Left hindlimb (tissue), 1 donor: ENCODE data around the gene LASP1.
"Not testable (repeated sequence)": the region's sequence is repeated elsewhere in the genome, so short reads cannot be mapped to it uniquely, and the experiment has no call there.

Source experiments
- DNase-seq: peaks from one replicate; pipeline ENCODE4 v3.0.0-alpha.2; 2018

The LASP1 gene

GRCh38 chr17:38911081-38911730 is 41.3 kb downstream of the LASP1 start:
- no peak for DNase-seq

- DNase-seq = not testable (repeated sequence)
Measured at GRCh38 chr17:38911731-38912081, 41.8 kb downstream of the LASP1 start.

- no peak for DNase-seq
Measured at GRCh38 chr17:38912221-38912813, 42.5 kb downstream of the LASP1 start.

- DNase-seq = no peak
Measured at GRCh38 chr17:38914741-38915638, 45.1 kb downstream of the LASP1 start.

- DNase-seq = no peak
Measured at GRCh38 chr17:38915639-38915995, 45.8 kb downstream of the LASP1 start.

- DNase-seq = no peak
Measured at GRCh38 chr17:38916771-38917170, 46.9 kb downstream of the LASP1 start.

GRCh38 chr17:38917259-38917658 is 47.4 kb downstream of the LASP1 start:
- DNase-seq = no peak

- DNase-seq = no peak
Measured at GRCh38 chr17:38918129-38918913, 48.5 kb downstream of the LASP1 start.

GRCh38 chr17:38918916-38919315 is 49.1 kb downstream of the LASP1 start:
- no peak for DNase-seq

GRCh38 chr17:38919316-38920078 is 49.6 kb downstream of the LASP1 start:
- DNase-seq = no peak

GRCh38 chr17:38920374-38921291 is 50.8 kb downstream of the LASP1 start:
- no peak for DNase-seq

- DNase-seq = no peak
Measured at GRCh38 chr17:38921756-38922411, 52.0 kb downstream of the LASP1 start.

GRCh38 chr17:38922538-38923297 is 52.9 kb downstream of the LASP1 start:
- peak; percentile 68 for DNase-seq

GRCh38 chr17:38925263-38925995 is 55.6 kb downstream of the LASP1 start, which contains the start of gene LASP1NB:
TSS of gene LASP1NB (plus strand) at chr17:38925614.
- no peak for DNase-seq

GRCh38 chr17:38926293-38927070 is 56.6 kb downstream of the LASP1 start:
- no peak for DNase-seq

GRCh38 chr17:38930782-38931181 is 60.9 kb downstream of the LASP1 start:
- not testable (repeated sequence) for DNase-seq

GRCh38 chr17:38933962-38934361 is 64.1 kb downstream of the LASP1 start:
- DNase-seq = not testable (repeated sequence)

- no peak for DNase-seq
Measured at GRCh38 chr17:38939987-38940386, 70.1 kb downstream of the LASP1 start.
